Panc1 (cell line): ENCODE data around the gene PRKAG2. TPM values are rescaled to one million over a fixed set of nuclear protein-coding genes. Genes with fewer than 3 reads are reported as not detected.

Experiments used
- ATAC-seq: fragments of 200-7000 bp; cut with Tn5 transposase; 2 replicates; pipeline ENCODE4 v1.9.1; 2020; ENCODE audit warnings: mild to moderate bottlenecking, moderate library complexity
- BruUV-seq: library from RNA; stranded (reverse); fragments of 400-500 nt; replicated peaks from 2 replicates; lab custom pipeline; 2021; lab: Mats Ljungman, UMichigan
- CTCF ChIA-PET: fragments of 300-600 bp; sonication (Branson Sonifier 250); formaldehyde crosslinking; loops from one replicate; lab custom pipeline; 2022; ENCODE audit warnings: antibody characterized with exemption; lab: Charles Lee
- POLR2A ChIA-PET: fragments of 300-600 bp; sonication (Branson Sonifier 250); formaldehyde crosslinking; loops from one replicate; lab custom pipeline; 2022; ENCODE audit warnings: antibody characterized with exemption; lab: Charles Lee
- DNase-seq: peaks from one replicate; pipeline ENCODE4 v3.0.0-alpha.2; 2010; ENCODE audit warnings: low read depth, low spot score
- H3K27ac ChIP-seq: 2 replicates; pipeline ENCODE4 v1.5.1; 2011; ENCODE audit warnings: mild to moderate bottlenecking, low read length, inconsistent platforms
- H3K27me3 ChIP-seq: fragments of 200-500 bp; sonication (Bioruptor generic); 2 replicates; pipeline ENCODE4 v1.6.0; 2014; ENCODE audit warnings: low read length, inconsistent platforms; ENCODE audit not compliant: control insufficient read depth, insufficient read depth
- H3K36me3 ChIP-seq: fragments of 200-500 bp; sonication (Bioruptor generic); 2 replicates; pipeline ENCODE4 v1.5.1; 2014; ENCODE audit warnings: inconsistent platforms, mild to moderate bottlenecking, low read length, moderate library complexity; ENCODE audit not compliant: control insufficient read depth, insufficient read depth
- H3K4me1 ChIP-seq: 2 replicates; pipeline ENCODE4 v1.5.1; 2011; ENCODE audit warnings: inconsistent platforms, mild to moderate bottlenecking, low read length, moderate library complexity; ENCODE audit not compliant: control insufficient read depth, insufficient read depth
- H3K4me3 ChIP-seq, 2 experiments: 2 replicates each; pipeline ENCODE4 v1.5.1; 2011 to 2012; ENCODE audit warnings: low read depth in 2 of 2, low read length in 2 of 2, mild to moderate bottlenecking in 2 of 2, inconsistent platforms in 1 of 2, moderate library complexity in 1 of 2
- H3K9me3 ChIP-seq: fragments of 200-500 bp; sonication (Bioruptor generic); 2 replicates; pipeline ENCODE4 v1.5.1; 2014; ENCODE audit warnings: low read depth, mild to moderate bottlenecking, inconsistent platforms, low read length, moderate library complexity; ENCODE audit not compliant: control insufficient read depth, insufficient read depth
- POLR2AphosphoS5 ChIP-seq: IDR thresholded peaks from 2 replicates; pipeline ENCODE4 v1.6.1; 2012; ENCODE audit warnings: mild to moderate bottlenecking, low read depth, low read length, moderate library complexity
- SIN3A ChIP-seq: IDR thresholded peaks from 2 replicates; pipeline ENCODE4 v1.6.1; 2012; ENCODE audit warnings: low read depth, mild to moderate bottlenecking, low read length, moderate library complexity, borderline replicate concordance; ENCODE audit not compliant: insufficient read depth
- TCF7L2 ChIP-seq: IDR thresholded peaks from 2 replicates; pipeline ENCODE4 v1.6.1; 2011; ENCODE audit warnings: mild to moderate bottlenecking, low read depth, low read length, inconsistent platforms
- in situ Hi-C: cut with HindIII; loops from 2 replicates; pipeline ENCODE4 v1.10.0; 2016; ENCODE audit warnings: low sequenced_read_pairs, low pct_unique_long_range_greater_than_20kb
- intact Hi-C: fragments of 100-400 bp; cut with micrococcal nuclease; formaldehyde crosslinking; loops from one replicate; pipeline ENCODE4 v1.10.0; 2022; ENCODE audit not compliant: unreplicated experiment
- total RNA-seq: library from RNA; stranded (reverse); gene quantifications from one replicate; pipeline ENCODE4 v1.2.1, GENCODE V29; 2021; ENCODE audit not compliant: unreplicated experiment
- TF ChIP-seq, protein P1 (sequence below): fragments of 450-650 bp; IDR thresholded peaks from 2 replicates; pipeline ENCODE4 v1.5.1; 2017; ENCODE audit warnings: mild to moderate bottlenecking
- TF ChIP-seq, protein P2 (sequence below), 2 experiments: IDR thresholded peaks; 2 replicates each; pipeline ENCODE4 v1.6.1; 2011 to 2012; ENCODE audit warnings: low read depth in 2 of 2, control low read depth in 1 of 2, low read length in 1 of 2, mild to moderate bottlenecking in 1 of 2, moderate library complexity in 1 of 2; ENCODE audit not compliant: insufficient read depth in 1 of 2

PRKAG2 gene
- total RNA-seq, 1 experiment from 2014 or later: 71.6 TPM

DNA sequence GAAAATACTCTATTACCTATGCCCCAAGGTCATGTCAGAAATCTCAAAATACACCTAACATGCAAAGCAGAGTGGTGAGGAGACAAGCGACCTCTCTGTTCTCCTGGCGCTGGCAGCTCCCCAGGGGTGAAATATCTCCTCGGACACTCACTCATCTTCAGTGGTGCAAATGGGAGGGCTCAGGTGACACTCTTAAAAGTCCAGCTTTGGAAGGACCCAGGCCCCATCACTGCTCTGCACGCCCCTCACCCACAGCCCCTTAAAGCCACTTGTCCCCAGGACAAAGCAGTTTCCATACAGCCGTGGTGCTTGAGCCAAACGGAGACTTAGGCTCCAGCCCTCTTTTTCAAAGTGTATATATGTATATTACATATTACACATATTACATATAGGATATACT lies 12.4 kb downstream of the PRKAG2 start:
- intact Hi-C loops: no loop called here
- no peak for TF ChIP-seq TCF7L2
- TF ChIP-seq SIN3A: no peak
- TF ChIP-seq, protein P1, sequence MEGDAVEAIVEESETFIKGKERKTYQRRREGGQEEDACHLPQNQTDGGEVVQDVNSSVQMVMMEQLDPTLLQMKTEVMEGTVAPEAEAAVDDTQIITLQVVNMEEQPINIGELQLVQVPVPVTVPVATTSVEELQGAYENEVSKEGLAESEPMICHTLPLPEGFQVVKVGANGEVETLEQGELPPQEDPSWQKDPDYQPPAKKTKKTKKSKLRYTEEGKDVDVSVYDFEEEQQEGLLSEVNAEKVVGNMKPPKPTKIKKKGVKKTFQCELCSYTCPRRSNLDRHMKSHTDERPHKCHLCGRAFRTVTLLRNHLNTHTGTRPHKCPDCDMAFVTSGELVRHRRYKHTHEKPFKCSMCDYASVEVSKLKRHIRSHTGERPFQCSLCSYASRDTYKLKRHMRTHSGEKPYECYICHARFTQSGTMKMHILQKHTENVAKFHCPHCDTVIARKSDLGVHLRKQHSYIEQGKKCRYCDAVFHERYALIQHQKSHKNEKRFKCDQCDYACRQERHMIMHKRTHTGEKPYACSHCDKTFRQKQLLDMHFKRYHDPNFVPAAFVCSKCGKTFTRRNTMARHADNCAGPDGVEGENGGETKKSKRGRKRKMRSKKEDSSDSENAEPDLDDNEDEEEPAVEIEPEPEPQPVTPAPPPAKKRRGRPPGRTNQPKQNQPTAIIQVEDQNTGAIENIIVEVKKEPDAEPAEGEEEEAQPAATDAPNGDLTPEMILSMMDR: no peak
- TF ChIP-seq, protein P2, sequence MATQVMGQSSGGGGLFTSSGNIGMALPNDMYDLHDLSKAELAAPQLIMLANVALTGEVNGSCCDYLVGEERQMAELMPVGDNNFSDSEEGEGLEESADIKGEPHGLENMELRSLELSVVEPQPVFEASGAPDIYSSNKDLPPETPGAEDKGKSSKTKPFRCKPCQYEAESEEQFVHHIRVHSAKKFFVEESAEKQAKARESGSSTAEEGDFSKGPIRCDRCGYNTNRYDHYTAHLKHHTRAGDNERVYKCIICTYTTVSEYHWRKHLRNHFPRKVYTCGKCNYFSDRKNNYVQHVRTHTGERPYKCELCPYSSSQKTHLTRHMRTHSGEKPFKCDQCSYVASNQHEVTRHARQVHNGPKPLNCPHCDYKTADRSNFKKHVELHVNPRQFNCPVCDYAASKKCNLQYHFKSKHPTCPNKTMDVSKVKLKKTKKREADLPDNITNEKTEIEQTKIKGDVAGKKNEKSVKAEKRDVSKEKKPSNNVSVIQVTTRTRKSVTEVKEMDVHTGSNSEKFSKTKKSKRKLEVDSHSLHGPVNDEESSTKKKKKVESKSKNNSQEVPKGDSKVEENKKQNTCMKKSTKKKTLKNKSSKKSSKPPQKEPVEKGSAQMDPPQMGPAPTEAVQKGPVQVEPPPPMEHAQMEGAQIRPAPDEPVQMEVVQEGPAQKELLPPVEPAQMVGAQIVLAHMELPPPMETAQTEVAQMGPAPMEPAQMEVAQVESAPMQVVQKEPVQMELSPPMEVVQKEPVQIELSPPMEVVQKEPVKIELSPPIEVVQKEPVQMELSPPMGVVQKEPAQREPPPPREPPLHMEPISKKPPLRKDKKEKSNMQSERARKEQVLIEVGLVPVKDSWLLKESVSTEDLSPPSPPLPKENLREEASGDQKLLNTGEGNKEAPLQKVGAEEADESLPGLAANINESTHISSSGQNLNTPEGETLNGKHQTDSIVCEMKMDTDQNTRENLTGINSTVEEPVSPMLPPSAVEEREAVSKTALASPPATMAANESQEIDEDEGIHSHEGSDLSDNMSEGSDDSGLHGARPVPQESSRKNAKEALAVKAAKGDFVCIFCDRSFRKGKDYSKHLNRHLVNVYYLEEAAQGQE (IDR thresholded peaks at IDR 0.05; ENCODE audit: insufficient read depth in 1 of 2, low read depth in 2 of 2, low read length in 1 of 2): no peak
- no peak for TF ChIP-seq POLR2AphosphoS5
- no peaks in the 10 kb centered on the region for H3K27me3 ChIP-seq
- CTCF ChIA-PET: interaction anchor here (0.8 kb wide), 1 partner anchor 10 kb away, joined by 3 read pairs; no protein-coding TSS in a partner anchor
- POLR2A ChIA-PET: no interaction called here
- no peak for DNase-seq
- ATAC-seq: no peak
- no TSS peak for BruUV-seq
- in situ Hi-C loops: no loop called here
- no peaks in the 10 kb centered on the region for H3K9me3 ChIP-seq
- H3K4me3 ChIP-seq: no peak overlapping the region
- no peak overlapping the region for H3K27ac ChIP-seq
- H3K36me3 ChIP-seq: no peaks in the 10 kb centered on the region
- no peaks in the 10 kb centered on the region for H3K4me1 ChIP-seq

DNA sequence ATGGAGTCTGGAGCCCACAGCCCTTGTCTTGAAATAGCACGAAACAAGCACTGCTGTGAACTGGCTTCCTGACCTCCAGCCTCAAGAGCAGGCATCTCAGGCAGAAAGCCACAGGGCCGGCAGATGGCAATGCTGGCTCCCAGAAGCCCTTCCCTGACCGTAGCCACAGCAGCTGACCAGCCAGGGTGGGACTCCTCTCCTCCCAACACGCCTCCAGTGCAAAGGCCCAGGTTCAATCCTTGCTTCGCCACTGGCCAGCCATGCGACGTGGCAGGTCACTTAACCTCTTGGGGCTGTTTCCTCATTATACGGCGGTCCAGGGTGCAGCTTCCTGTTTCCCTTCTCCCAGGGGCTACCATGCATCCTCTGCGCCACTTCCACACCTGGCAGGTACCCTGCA lies 12.8 kb downstream of the PRKAG2 start:
- H3K9me3 ChIP-seq: no peaks in the 10 kb centered on the region
- POLR2A ChIA-PET: no interaction called here
- BruUV-seq: no TSS peak
- peak; percentile 63; the same call in 1 of the 2 replicates for ATAC-seq
- no peaks in the 10 kb centered on the region for H3K27me3 ChIP-seq
- DNase-seq: no peak
- CTCF ChIA-PET: interaction anchor here (0.8 kb wide), 1 partner anchor 11 kb away, joined by 3 read pairs; no protein-coding TSS in a partner anchor
- H3K27ac ChIP-seq: no peak overlapping the region
- no peaks in the 10 kb centered on the region for H3K4me1 ChIP-seq
- no peaks in the 10 kb centered on the region for H3K36me3 ChIP-seq
- in situ Hi-C loops: no loop called here
- intact Hi-C loops: no loop called here
- TF ChIP-seq POLR2AphosphoS5 (no peak), SIN3A (no peak), TCF7L2 (no peak)
- TF ChIP-seq, protein P2 (IDR thresholded peaks at IDR 0.05; ENCODE audit: insufficient read depth in 1 of 2, low read depth in 2 of 2, low read length in 1 of 2): no peak
- TF ChIP-seq, protein P1: no peak
- no peak overlapping the region for H3K4me3 ChIP-seq
